HS-5 (cell line): ENCODE results near the gene PANK3.
"Not testable (repeated sequence)": the region's sequence is repeated elsewhere in the genome, so short reads cannot be mapped to it uniquely, and the experiment has no call there.

Experiments used
- DNase-seq: peaks from one replicate; pipeline ENCODE4 v3.0.0-alpha.2; 2012; ENCODE audit warnings: low read depth

Gene PANK3

DNA sequence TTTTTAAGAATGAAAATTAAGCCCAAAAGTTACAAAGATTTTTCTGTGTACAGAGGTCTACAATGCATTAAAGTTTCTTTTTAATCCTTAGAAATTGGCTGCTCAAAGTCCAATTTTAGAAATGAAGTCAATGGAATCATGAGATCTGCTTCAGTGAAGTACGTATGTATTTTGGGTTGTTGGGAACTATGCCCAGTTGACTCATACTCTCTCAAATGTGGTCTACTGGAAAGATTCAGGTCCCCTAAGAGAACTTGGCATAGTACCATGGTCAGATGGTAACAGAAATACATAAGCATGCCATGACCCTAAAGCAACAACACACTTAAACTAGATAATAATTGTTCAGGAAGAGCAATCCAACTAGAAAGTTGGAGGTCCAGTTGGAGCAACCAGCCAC, 27.0 kb downstream of the PANK3 start:
- peak; percentile 56 for DNase-seq

DNA sequence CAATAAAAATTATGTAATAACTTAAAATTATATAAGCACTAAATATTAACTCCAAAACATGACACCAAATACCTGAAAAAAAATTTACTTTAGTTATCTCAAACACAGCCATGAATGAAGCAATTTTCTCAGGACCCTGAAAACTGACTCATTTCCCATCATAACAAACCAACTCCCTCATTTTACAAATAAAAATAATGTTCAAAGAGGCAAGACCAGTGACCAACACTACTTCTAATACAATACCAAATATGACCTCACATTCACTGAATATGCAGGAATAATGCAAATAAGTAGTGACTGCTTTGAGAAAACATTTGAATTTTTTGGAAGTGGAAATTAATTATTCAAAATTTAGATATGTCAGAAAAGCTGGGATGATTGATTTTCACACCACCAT, 28.5 kb downstream of the PANK3 start:
- no peak for DNase-seq

DNA sequence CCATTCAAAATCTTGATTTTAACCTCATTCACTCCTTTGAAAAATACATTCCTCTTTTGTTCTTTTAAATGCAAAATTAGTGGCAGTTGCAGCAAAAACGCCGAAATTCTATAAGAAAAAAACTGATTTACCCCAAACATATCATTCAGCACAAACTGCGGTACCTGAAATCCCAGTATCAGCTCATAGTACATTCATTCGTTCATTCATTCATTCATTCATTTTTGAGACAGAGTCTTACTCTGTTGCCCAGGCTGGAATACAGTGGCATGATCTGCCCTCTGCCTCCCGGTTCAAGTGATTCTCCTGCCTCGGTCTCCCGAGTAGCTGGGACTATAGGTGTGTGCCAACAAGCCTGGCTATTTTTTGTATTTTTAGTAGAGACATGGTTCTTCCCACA, 29.6 kb downstream of the PANK3 start:
- no peak for DNase-seq

DNA sequence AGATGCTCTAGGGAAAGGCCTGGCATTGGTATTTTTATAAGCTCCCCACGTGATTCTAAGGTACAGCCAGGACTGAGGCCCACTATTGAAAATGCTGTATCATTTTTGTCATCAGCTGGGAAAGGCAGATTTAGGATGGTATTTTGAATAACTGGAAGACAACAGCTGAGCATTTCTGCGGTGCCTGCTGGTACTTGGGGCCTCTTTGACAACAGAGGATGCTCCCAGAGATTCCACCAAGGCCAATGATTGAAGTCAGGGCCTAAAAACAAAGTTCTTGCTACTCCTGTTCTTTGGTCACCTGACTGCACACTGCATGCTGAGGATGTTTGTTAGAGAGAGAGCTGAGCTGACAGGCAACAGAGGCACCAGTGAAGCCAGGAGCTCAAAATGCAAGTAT, 42.0 kb downstream of the PANK3 start:
- DNase-seq, result no peak

DNA sequence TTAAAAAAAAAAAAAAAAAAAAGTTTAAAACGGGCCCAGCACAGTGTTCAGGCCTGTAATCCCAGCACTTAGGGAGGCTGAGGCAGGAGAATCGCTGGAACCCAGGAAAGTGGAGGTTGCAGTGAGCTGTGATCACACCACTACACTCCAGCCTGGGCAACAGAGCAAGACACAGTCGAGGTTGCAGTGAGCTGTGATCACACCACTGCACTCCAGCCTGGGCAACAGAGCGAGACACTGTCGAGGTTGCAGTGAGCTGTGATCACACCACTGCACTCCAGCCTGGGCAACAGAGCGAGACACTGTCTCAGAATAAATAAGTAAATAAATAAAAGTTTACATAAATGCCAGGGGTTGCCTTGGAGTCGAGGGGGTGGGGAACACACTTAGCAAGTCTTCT, 44.8 kb downstream of the PANK3 start:
- not testable (repeated sequence) for DNase-seq

DNA sequence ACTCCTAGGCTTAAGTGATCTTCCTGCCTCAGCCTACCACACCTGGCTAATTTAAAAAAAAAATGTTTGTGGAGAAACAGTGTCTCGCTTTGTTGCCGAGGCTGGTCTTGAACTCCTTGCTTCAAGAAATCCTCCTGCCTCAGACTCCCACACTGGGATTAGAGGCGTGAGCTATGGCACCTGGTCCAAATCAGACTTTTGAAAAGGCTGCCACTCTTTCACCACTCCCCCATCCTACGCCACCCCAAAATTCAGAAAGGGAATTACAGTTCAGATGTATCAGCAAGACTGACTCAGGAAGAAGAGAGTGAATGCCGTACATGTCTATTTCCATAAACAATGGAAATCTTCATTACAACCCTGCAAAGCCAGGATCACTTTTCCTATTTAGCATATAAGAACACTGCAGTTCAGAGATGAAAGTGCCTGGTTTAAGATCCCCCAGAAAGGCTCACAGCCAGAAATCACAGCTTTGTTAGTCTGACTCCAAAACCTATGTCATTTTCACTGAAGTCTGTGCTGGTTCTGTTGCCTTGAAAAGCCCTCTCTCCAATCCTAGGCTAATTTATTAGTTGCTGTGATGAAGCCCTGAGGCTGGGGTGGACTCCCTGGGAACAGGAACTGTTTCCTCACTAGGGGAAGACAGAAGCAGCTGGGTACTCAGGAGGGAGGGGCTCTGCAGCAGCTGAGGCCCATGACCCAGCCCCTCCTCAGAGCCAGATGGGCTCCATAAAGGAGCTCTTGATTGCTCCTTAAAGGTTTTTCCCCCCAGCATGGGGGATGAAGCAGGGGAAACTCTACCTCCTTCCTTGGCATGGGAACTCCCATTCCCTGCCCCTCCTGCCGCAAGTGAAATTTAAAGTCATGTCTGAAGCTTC, 46.9 kb downstream of the PANK3 start:
- DNase-seq, result no peak

DNA sequence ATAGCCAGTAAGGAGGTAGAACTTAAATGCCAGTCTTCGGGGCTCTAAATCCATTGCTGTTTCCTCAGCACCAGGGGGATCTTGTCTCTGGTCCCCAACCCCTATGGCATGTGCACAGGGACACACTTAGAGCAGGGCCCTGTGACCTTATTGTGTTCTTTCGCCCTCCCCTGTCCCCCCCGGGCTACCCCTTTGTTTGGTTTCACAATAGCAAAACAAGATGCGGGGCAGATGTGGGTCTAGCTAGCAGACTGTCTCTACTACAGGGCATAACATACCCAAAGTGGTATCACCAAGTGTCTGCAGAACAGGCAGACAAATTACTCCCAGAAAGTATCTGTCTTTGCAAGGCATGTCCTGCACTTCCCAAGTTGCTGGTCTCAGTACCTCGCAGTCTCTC, 48.0 kb downstream of the PANK3 start:
- no peak for DNase-seq

DNA sequence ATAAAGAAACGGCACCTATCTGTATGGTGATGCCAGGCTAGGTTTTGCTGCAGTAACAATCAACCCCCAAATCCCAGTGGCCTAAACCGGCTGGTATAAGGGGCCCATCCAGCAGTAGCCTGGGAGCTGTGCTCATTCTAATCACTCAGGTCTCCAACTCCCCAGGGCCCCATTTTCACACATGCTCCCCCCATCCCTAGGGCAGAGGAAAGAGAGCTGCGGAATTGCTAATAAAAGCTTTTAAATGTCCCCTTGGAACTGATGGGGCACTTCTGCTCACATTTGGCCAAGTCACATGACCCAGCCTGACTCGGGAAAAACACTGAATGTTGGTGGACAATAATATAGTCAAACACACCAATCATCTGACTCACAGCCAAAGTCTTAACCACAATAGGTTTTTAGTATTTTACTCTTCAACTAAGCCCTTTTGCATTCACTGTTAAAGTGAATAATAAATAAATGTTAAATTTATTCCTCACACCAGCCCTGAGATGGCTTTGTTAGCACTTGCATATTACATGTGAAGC, 48.5 kb downstream of the PANK3 start:
- DNase-seq, result no peak

DNA sequence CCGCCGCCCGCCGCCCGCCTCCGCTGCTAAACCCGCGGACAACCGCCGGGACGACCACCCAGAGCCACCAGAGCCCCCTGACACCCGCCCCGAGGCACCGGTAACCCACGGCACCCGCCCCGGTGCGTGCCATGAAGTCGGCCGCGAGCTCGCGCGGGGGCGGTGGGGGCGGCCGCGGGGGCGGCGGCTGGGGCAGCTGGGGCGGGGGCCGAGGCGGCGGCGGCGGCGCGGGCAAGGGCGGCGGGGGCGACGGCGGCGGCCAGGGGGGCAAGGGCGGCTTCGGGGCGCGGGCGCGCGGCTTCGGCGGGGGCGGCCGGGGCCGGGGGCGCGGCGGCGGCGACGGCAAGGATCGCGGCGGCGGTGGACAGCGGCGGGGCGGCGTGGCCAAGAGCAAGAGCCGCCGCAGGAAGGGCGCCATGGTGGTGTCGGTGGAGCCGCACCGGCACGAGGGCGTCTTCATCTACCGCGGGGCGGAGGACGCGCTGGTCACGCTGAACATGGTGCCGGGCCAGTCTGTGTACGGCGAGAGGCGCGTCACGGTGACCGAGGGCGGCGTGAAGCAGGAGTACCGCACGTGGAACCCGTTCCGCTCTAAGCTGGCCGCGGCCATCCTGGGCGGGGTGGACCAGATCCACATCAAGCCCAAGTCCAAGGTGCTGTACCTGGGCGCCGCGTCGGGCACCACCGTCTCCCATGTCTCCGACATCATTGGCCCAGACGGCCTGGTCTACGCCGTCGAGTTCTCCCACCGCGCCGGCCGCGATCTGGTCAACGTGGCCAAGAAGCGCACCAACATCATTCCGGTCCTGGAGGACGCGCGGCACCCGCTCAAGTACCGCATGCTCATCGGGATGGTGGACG, 49.6 kb downstream of the PANK3 start:
- DNase-seq, result no peak

DNA sequence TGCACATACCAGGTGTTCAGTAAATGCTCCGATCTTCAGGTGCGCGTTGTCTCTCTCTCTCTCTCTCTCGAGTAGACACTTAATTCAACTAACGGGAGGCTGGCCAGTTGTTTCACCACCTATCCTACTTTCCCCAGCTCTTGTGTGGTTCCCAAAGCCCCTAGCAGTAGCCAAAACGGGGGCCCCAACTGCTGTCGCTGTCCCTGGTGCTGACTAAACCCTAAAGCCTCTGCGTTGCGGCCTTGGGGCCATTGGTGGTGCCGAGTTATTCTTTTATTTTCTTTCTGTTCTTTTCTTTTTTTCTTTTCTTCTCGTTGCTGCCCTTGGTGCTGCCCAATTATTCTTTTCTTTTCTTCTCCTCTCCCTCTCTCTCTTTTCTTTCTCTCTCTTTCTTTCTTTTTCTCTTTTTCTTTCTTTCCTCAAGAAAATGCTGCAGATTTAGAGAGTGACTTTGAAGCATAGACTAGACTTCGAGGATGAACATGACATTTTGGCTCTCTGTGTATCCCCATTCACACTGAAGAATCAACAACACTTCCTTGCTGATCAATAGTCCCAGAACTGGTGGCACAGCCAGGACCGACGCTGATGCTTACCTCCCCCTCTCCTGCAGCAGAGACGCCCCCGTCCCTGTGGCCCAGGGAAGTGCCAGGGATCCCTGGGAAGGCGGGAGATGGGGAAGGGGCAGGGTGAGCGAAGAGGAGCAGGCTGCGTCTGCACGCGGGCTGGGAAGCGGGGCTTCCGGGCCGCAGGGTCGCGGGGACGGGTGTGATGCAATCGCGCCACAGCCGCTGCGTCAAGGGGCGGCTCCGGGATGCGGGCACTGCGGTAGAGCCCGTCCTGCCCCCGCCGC, 50.4 kb downstream of the PANK3 start, which contains the start of gene FBLL1:
Gene FBLL1, plus strand, starts transcription at position 785 of the 853 bp plus-strand sequence. CDS start 200 bp downstream, outside the sequence.
- DNase-seq, result no peak

DNA sequence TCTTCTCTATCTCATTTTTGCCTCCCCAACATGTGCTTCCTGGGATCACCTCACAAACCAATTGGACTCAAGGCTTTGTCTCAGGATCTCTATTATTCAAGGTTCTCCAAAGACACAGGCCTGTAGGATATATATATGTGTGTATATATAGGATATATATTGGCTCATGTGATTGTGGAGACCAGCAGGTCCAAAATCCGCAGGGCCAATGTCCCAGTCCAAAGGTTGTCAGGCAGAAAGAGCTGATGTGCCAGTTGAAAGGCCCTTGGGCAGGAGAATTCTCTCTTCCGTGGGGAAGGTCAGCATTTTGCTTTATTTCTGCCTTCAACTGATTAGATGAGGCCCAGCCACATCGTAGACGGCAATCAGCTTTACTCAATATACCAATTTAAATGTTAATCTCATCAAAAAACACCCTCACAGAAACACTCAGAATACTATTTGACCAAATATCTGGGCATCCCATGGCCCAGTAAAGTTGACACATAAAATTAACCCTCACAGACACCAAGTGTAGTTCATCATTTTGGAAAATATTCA, 51.3 kb downstream of the PANK3 start:
- DNase-seq, result no peak

DNA sequence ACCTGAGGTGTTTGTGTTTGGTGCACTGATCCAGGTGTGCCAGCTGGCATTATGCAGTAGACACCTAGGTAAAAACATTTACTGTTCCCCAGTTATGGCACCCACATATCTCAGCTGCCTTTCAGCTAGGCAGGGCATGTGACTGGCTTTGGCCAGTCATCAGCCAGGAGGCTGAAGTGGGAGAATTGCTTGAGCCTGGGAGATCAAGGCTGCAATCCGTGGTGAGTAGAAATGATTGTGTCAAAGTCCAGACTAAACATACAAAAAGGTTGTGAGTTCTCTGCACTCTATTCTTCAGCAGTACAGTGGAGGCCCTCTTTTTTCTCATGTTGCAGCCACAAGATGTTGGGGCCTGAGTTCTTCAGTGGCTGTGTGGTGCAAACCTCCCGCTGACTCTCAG, 53.3 kb downstream of the PANK3 start:
- DNase-seq, result no peak

DNA sequence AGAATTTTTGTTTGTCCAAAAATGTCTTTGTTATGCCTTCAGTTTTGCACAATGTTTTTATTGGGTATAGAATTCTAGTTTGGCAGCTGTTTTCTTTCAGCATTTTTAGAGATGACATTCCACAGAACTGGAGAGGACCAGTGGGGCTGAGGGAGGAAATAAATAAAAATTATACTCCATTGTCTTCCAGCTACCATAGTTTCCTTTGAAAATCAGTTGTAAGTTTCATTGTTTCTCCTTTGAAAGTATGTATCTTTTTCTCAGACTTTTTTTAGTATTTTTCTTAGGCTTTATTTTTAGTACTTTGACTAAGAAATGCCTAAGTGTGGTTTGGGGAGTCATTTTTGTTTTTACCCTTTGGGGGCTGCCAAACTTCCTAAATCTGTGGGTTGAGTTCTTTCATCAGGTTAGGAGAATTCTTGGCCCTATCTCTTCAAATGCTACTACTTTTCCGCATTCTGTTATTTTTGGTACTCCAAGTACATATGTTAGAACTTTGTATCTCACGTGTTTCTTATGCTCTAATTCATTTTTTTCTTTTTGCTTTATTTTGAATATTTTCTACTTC, 65.2 kb downstream of the PANK3 start:
- no peak for DNase-seq

DNA sequence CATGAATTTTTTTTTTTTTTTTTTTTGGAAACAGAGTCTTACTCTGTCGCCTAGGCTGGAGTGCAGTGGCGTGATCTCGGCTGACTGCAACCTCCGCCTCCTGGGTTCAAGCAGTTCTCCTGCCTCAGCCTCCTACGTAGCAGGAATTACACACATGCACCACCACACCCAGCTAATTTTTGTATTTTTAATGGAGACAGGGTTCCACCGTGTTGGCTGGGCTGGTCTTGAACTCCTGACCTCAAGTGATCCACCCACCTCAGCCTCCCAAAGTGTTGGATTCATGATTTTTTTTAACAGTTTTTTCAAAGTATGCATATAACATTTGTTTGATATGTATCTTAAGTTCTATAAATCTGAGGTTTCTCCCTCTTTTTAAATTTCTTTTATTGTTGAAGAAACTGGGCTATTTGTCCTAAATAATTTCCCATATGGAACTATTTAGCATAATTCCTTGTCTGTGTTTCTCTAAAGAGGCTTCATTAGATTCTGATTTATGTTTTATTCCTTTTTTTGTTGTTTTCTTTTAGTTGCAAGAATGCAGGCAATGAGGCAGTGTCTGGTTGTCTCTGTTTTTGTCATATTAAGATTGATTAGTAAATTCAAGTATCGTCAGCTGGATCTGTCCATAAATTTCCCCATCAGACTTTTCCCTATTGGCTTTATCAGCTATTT, 76.5 kb downstream of the PANK3 start:
- DNase-seq, result no peak
